Upper lobe of left lung (tissue), 4 donors: ENCODE results near the gene SHOC2.

Experiments
- POLR2A ChIP-seq, 4 donors: fragments of 450-650 bp; IDR thresholded peaks; one replicate each; pipeline ENCODE4 v1.5.1; 2016 to 2017; ENCODE audit warnings: antibody characterized with exemption in 4 of 4, mild to moderate bottlenecking in 2 of 4
- POLR2AphosphoS5 ChIP-seq, 2 donors: sonication (generic); formaldehyde crosslinking; IDR thresholded peaks; one replicate each; pipeline ENCODE4 v1.5.1; 2017; ENCODE audit warnings: antibody characterized with exemption in 2 of 2
- TF ChIP-seq, protein P1 (sequence below), 6 experiments: fragments of 450-650 bp in 4 of 6; fragments of 200-600 bp in 2 of 6; sonication (generic) in 2 of 6; IDR thresholded peaks; one replicate each; pipeline ENCODE4 v1.5.1; 2016 to 2019; ENCODE audit warnings: antibody characterized with exemption in 6 of 6

DNA sequence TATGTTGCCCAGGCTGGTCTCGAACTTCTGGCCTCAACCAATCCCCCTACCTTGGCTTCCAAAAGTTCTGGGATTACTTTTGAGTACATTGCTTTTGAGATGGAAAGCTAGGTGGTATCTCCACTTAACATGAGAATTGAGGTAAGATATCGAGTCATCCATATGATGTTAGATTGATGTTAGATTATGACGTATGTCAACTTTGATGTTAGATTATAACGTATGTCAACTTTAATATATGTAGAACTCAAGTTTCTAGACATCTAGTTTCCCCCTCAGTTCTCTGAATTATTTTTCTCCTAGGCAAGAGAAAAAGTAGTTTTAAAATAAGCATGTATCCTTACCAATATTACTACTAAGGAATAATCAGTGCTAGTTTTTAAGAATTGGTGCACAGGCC lies 20.0 kb downstream of the SHOC2 start:
- TF ChIP-seq, protein P1, sequence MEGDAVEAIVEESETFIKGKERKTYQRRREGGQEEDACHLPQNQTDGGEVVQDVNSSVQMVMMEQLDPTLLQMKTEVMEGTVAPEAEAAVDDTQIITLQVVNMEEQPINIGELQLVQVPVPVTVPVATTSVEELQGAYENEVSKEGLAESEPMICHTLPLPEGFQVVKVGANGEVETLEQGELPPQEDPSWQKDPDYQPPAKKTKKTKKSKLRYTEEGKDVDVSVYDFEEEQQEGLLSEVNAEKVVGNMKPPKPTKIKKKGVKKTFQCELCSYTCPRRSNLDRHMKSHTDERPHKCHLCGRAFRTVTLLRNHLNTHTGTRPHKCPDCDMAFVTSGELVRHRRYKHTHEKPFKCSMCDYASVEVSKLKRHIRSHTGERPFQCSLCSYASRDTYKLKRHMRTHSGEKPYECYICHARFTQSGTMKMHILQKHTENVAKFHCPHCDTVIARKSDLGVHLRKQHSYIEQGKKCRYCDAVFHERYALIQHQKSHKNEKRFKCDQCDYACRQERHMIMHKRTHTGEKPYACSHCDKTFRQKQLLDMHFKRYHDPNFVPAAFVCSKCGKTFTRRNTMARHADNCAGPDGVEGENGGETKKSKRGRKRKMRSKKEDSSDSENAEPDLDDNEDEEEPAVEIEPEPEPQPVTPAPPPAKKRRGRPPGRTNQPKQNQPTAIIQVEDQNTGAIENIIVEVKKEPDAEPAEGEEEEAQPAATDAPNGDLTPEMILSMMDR (IDR thresholded peaks at IDR 0.05), result no peak
- no peak for TF ChIP-seq POLR2A (IDR thresholded peaks at IDR 0.05)
- no peak for TF ChIP-seq POLR2AphosphoS5 (IDR thresholded peaks at IDR 0.05)
